Measurements from ENCODE around the gene GABRB1. TPM values are rescaled to one million over a fixed set of nuclear protein-coding genes. Genes with fewer than 3 reads are reported as not detected.
A peak's percentile ranks its signal among the peaks of the same experiment; 100 is the strongest.

Gene GABRB1
- total RNA-seq, 1 experiment from 2014 or later, result 1.3 TPM

GRCh38 chr4:47184083-47184482 is 152.7 kb downstream of the GABRB1 start:
- DNase-seq (ENCODE audit: low read depth), result no peak
- in situ Hi-C loops (cut with HindIII; ENCODE audit: low pct_unique_long_range_greater_than_20kb, low sequenced_read_pairs), result no loop called here

GRCh38 chr4:47185761-47186160 is 154.4 kb downstream of the GABRB1 start:
- no peak for DNase-seq (ENCODE audit: low read depth)
- in situ Hi-C loops (cut with HindIII; ENCODE audit: low pct_unique_long_range_greater_than_20kb, low sequenced_read_pairs), result no loop called here

- no peak for DNase-seq (ENCODE audit: low read depth)
- in situ Hi-C loops (cut with HindIII; ENCODE audit: low pct_unique_long_range_greater_than_20kb, low sequenced_read_pairs), result no loop called here
These were observed 156.2 kb downstream of the GABRB1 start for GRCh38 chr4:47187608-47188007.

- DNase-seq (ENCODE audit: low read depth), result no peak
- in situ Hi-C loops (cut with HindIII; ENCODE audit: low pct_unique_long_range_greater_than_20kb, low sequenced_read_pairs), result no loop called here
These were observed 161.8 kb downstream of the GABRB1 start for GRCh38 chr4:47193179-47193578.

GRCh38 chr4:47194036-47194737 is 162.8 kb downstream of the GABRB1 start:
- in situ Hi-C loops (cut with HindIII; ENCODE audit: low pct_unique_long_range_greater_than_20kb, low sequenced_read_pairs), result no loop called here
- no peak for DNase-seq (ENCODE audit: low read depth)

- in situ Hi-C loops (cut with HindIII; ENCODE audit: low pct_unique_long_range_greater_than_20kb, low sequenced_read_pairs), result no loop called here
- DNase-seq (ENCODE audit: low read depth), result no peak
These were observed 164.3 kb downstream of the GABRB1 start for GRCh38 chr4:47195706-47196105.

- in situ Hi-C loops (cut with HindIII; ENCODE audit: low pct_unique_long_range_greater_than_20kb, low sequenced_read_pairs), result no loop called here
These were observed 167.4 kb downstream of the GABRB1 start for GRCh38 chr4:47198791-47199190.

GRCh38 chr4:47203593-47203992 is 172.2 kb downstream of the GABRB1 start:
- in situ Hi-C loops (cut with HindIII; ENCODE audit: low pct_unique_long_range_greater_than_20kb, low sequenced_read_pairs), result no loop called here
- no peak for DNase-seq (ENCODE audit: low read depth)

More at GRCh38 chr4:47198791-47199190, 167.4 kb downstream of the GABRB1 start:
- DNase-seq (ENCODE audit: low read depth), result no peak

GRCh38 chr4:47207555-47207954 is 176.2 kb downstream of the GABRB1 start:
- no peak for DNase-seq (ENCODE audit: low read depth)
- in situ Hi-C loops (cut with HindIII; ENCODE audit: low pct_unique_long_range_greater_than_20kb, low sequenced_read_pairs), result no loop called here

GRCh38 chr4:47209833-47210232 is 178.5 kb downstream of the GABRB1 start:
- peak; percentile 76 for DNase-seq (ENCODE audit: low read depth)
- in situ Hi-C loops (cut with HindIII; ENCODE audit: low pct_unique_long_range_greater_than_20kb, low sequenced_read_pairs), result no loop called here

GRCh38 chr4:47210828-47211227 is 179.5 kb downstream of the GABRB1 start:
- in situ Hi-C loops (cut with HindIII; ENCODE audit: low pct_unique_long_range_greater_than_20kb, low sequenced_read_pairs), result no loop called here

GRCh38 chr4:47213106-47213505 is 181.7 kb downstream of the GABRB1 start:
- DNase-seq (ENCODE audit: low read depth), result no peak
- in situ Hi-C loops (cut with HindIII; ENCODE audit: low pct_unique_long_range_greater_than_20kb, low sequenced_read_pairs), result no loop called here

More at GRCh38 chr4:47210828-47211227, 179.5 kb downstream of the GABRB1 start:
- DNase-seq (ENCODE audit: low read depth), result no peak

GRCh38 chr4:47213539-47213938 is 182.2 kb downstream of the GABRB1 start:
- DNase-seq (ENCODE audit: low read depth), result no peak
- in situ Hi-C loops (cut with HindIII; ENCODE audit: low pct_unique_long_range_greater_than_20kb, low sequenced_read_pairs), result no loop called here

- DNase-seq (ENCODE audit: low read depth), result peak; percentile 82
- in situ Hi-C loops (cut with HindIII; ENCODE audit: low pct_unique_long_range_greater_than_20kb, low sequenced_read_pairs), result no loop called here
These were observed 182.6 kb downstream of the GABRB1 start for GRCh38 chr4:47213971-47214370.

GRCh38 chr4:47215759-47216158 is 184.4 kb downstream of the GABRB1 start:
- in situ Hi-C loops (cut with HindIII; ENCODE audit: low pct_unique_long_range_greater_than_20kb, low sequenced_read_pairs), result no loop called here
- DNase-seq (ENCODE audit: low read depth), result no peak

GRCh38 chr4:47217291-47217690 is 185.9 kb downstream of the GABRB1 start:
- no peak for DNase-seq (ENCODE audit: low read depth)
- in situ Hi-C loops (cut with HindIII; ENCODE audit: low pct_unique_long_range_greater_than_20kb, low sequenced_read_pairs), result no loop called here

- DNase-seq (ENCODE audit: low read depth), result no peak
- in situ Hi-C loops (cut with HindIII; ENCODE audit: low pct_unique_long_range_greater_than_20kb, low sequenced_read_pairs), result no loop called here
These were observed 186.5 kb downstream of the GABRB1 start for GRCh38 chr4:47217884-47218283.

- in situ Hi-C loops (cut with HindIII; ENCODE audit: low pct_unique_long_range_greater_than_20kb, low sequenced_read_pairs), result no loop called here
- no peak for DNase-seq (ENCODE audit: low read depth)
These were observed 187.3 kb downstream of the GABRB1 start for GRCh38 chr4:47218631-47219030.

GRCh38 chr4:47219586-47219985 is 188.2 kb downstream of the GABRB1 start:
- no peak for DNase-seq (ENCODE audit: low read depth)
- in situ Hi-C loops (cut with HindIII; ENCODE audit: low pct_unique_long_range_greater_than_20kb, low sequenced_read_pairs), result no loop called here

GRCh38 chr4:47221721-47222120 is 190.4 kb downstream of the GABRB1 start:
- in situ Hi-C loops (cut with HindIII; ENCODE audit: low pct_unique_long_range_greater_than_20kb, low sequenced_read_pairs), result no loop called here
- no peak for DNase-seq (ENCODE audit: low read depth)

Data from Caki2 (cell line).